Measurements from ENCODE around the gene ERC1.
"Not testable (repeated sequence)": the region's sequence is repeated elsewhere in the genome, so short reads cannot be mapped to it uniquely, and the experiment has no call there.

The ERC1 gene

DNA sequence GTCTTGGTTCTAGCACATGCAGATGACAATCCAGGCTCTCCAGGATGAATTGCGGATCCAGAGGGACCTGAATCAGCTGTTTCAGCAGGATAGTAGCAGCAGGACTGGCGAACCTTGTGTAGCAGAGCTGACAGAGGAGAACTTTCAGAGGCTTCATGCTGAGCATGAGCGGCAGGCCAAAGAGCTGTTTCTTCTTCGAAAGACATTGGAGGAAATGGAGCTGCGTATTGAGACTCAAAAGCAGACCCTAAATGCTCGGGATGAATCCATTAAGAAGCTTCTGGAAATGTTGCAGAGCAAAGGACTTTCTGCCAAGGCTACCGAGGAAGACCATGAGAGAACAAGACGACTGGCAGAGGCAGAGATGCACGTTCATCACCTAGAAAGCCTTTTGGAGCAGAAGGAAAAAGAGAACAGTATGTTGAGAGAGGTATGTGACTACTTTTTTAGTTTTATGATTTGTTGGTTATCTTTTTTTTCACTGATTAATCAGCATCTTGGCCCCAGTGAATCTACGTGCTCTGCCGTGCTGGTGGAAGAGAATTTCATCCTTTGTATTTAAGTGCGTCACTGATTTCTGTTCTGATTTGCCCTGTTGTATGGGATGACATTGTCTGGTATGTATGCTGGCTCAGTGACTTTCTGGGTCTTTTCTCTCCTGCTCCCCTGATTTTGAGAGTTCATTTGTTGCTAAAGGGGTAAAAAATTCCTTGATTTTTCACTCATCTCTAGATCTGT, 92.3 kb downstream of the ERC1 start:
- no peak for DNase-seq

DNA sequence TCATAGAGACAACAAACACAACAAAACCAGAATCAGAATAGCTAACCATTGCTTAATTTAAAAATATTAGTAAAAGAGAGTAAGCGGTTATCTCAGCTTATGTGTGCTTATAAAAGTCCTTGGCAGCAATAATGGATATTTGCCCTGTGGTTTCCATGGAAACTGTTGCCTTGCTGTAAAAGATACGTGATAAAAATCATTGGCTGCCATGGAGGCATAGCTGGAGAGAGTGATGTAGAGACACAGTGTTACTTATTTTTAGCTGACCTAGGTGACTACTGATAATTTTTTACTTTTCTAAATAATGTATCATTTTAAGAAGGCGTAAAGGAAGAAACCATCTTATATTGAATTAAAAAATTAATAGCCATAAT, 92.9 kb downstream of the ERC1 start:
- peak in 1 of 2 experiments; percentile 62 for DNase-seq

DNA sequence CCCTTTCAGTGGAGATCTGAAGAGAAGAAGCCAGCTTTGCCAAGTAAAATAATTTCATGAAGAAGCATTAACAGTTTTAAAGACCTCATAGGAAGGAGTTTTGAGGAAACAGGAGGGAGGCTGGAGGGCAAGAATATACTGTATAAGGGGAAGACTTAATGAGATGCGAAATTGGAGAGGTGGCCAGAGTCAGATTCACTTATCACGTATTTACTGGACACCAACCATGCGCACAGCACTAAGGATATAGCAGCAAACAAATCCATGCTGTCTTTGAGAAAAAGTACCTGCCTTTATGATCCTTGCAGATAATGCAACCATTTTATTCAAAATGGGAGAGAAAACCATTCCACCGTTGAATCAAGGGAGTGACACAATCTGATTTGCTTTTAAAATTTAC, 100.3 kb downstream of the ERC1 start:
- peak in 1 of 2 experiments; percentile 18 for DNase-seq

DNA sequence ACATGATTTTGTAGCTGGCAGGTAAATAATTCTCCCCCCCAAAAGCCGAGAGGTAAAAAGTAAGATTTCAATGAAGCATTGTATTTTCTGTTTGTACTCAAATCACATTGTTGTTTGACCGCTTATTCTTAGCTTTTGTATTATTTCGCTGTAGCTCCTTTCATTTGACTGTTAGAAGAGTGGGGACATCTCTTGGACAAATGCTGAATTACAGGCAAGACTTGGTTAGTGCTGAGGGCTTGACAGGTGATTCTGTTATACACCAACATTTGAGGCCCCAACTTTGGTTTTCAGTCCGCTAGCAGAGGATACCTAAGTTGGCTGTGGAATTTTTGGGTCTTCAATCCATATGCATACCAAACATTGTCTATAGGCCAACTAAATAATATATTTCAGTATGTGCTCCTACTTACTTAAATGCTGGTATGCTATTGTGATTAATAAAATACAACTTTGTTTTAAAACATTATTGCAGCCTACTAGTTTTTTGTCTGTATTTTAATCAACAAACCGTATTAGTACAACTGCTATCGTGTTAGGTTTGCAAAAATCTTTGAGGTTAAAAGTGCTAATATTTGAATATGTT, 102.2 kb downstream of the ERC1 start:
- peak; percentile 46 to 72 for DNase-seq

DNA sequence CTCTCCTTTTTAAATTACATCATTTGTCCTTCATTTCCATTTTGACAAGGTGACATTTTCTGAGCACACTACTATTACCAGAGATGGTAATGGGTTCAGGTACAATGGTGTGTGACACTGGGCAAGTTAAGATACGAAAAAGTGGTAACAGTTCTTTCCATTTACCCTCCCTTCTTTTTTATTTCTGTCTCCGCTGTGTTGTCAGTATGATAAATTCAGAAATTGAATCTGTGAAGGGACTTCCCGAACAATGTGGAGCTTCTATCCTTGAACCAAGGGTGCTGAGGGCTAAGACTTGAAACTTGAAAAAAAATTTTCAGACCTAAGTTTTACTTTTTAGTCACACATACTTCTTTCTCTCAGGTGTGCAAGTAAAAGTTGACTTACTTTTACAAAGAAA, 103.7 kb downstream of the ERC1 start:
- no peak for DNase-seq

DNA sequence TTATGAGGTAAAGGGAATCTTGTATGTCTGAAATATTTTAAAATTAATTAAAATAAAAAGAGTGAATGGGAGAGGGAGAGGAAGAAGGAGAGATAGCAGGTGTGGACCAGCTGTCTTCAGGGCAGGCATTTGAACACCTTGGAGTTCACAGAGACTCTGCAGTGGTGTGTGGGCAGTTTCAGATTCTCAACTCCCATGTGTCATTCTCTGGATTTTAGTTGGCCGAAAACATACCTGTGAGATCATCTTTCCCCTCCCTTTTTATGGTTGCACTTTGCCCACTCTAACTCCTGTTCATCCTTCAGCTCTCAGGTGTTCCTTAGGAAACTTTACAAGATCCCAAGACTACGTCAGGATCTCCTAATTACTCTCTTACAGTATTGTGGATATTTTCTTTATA, 108.1 kb downstream of the ERC1 start:
- DNase-seq = no peak

DNA sequence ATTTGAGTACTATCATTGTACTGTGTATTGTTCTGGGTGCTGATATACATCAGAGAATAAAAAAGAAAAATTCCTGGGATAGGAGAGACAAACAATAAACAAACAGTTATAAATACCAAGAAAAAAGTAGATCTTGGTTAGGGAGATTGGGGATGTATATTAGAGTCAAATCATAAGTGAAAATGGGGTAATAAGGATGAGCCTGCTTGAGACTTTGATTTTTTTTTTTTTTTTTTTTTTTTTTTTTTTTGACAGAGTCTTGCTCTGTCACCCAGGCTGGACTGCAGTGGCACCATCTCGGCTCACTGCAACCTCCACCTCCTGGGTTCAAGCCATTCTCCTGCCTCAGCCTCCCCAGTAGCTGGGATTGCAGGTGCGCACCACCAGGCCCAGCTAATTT, 108.6 kb downstream of the ERC1 start:
- DNase-seq = not testable (repeated sequence)

DNA sequence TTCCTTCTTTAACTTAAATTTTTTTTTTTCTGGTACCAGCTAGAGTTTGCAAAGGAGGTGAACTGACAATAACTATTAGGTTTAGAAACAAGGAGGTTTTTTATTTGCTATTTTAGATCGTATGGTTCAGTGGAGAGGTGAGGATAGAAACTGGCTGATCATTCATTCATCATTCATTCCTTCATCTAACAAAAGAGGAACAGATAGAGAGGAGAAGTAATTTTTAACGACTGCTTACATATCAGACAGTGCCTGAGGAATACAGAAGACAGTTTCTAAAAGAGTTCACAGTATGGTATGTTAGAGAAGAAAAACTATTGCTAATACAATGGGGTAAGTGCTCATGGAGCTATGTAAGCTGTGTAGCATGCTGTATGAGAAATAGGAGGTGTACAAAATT, 111.1 kb downstream of the ERC1 start:
- no peak for DNase-seq

DNA sequence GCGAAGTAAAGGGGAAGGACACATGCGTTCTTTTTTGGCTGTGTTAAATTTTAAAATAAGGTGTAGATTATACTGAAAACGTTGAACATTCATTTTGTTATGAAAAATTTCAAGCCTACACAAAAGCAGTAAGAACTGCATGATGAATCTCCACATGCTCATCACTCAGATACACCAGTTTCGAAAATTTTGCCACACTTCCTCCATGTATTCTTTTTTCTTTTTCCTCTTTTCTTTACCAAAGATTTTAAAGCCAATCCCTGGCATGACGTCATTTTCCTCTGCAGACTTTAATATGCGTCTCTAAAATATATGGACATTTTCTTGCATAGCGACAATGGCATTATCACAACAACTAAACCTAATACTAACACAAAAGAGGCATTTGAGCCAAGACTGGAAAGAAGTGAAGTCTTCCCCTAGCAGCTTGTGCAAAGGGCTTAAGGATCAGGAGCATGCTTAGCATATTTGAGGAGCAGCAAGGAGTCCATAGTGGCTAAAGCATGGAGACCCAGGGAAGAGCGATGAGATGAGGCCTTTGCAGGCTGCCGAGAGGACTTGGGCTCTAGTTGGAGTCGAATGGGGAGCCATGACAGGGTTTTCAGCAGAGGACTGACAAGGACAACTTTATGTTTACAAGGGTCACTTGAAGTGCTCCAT, 111.9 kb downstream of the ERC1 start:
- no peak for DNase-seq

DNA sequence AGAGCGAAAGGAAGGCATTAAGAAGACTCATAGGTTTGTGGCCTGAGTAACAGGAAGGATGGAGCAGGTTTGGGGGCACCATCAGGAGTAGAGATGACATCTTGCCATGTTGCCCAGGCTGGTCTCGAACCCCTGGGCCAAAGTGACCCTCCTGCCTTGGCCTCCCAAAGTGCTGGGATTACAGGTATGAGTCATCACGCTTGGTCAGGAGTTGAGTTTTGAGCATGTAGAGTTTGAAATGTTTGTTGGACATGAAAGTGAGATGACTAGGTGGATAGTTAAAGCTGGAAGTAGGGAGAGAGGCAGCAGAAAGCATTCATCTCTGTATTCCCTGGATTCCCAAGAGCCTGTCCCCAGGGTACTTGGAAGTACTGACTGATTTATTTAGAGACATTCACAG, 112.6 kb downstream of the ERC1 start:
- DNase-seq = no peak

DNA sequence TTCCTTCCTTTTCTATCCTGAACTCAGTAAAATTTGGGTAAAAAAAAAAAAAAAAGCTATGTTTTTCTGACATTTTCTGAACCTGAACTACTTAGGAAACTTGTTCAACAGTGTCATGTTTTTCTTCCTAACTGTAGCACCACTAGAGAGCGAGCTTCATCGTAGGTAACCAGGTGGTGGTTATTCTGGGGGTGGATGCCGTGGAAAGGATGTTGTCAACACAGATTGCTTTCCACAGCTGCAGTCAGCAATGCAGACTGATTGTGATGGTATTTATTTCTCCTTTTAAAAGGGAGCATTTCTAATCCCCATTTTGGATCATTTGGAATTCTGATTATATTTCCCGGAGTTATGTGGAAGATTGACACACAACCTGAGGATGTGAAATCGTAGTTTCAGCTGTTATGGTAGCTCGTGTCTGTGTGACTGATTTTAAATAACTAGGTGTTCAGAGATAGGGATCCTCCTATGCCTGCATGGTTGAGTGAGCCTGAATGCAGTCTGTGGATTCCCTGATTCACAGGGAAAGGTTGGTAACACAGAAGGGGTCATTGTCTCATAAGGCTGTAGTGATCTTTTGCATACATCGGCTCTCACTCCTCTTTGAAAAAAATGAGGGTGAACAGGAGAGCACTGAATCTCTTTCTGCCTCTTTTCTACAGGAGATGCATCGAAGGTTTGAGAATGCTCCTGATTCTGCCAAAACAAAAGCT, 113.2 kb downstream of the ERC1 start:
- no peak for DNase-seq

DNA sequence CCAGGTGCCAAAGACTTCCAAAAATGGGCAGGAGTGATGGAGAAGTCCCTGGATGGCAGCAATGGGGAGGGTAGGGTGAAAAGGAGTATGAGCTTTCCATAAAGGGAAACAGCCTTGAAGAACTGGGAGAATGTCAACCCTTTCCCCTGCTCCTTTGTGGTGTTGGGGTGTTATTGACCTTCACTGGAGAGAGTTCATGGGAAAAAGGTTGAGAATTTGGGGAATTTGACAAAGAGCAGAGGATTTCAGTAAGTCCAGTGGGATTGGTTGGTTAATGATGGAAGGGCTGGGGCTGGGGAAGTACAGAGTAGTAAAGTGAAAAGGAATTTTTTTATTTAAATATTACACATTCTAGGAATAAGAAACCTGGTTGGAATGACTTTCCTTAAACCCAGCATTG, 116.6 kb downstream of the ERC1 start:
- DNase-seq = no peak

DNA sequence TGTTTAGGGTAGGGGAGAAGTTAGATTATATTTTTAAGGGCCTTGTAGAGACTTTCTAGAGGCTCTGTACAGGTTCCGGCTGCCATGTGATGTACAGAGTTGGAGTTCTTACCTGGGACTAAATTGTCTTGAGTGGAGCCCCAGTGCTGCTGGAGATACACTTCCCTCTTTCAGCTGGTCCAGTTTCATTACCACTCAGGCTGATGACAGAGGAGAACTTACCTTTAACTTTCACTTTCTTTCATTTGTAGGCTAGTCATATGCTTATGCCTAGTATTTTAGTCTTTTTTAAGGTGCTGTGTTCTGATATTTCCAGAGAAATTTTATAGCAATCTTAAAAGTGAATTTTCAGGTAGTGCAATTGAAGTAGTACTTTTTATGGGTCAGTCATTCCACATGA, 117.3 kb downstream of the ERC1 start:
- DNase-seq = no peak

DNA sequence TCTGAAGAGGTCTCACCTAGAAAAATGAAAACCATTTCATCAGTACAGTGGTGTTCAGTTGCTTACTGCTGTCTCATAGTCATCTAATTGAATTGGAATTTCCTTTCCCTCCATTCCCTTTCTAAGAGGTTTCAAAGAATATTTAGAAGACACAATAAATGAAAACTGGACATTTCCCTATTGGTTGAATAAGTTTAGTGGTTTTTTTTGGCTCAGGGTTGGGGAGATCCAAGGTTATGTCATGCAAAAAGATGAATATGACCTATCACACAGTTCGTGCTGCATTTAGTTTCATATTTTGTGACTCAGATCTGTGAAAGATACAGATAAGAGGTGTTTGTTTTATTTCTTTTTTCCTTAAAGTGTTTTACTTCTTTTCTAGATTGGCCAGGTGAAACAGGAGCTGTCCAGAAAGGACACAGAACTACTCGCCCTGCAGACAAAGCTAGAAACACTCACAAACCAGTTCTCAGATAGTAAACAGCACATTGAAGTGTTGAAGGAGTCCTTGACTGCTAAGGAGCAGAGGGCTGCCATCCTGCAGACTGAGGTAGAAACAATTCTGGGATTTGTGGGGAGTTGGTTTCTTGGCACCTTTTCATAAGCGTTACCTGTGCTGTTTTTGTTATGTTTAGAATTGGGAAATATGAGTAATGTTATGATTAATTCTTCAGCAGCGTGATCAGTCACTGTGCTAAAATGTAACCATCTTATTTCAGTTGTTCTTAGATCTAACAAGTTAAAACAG, 124.6 kb downstream of the ERC1 start:
- peak; percentile 30 to 67 for DNase-seq

DNA sequence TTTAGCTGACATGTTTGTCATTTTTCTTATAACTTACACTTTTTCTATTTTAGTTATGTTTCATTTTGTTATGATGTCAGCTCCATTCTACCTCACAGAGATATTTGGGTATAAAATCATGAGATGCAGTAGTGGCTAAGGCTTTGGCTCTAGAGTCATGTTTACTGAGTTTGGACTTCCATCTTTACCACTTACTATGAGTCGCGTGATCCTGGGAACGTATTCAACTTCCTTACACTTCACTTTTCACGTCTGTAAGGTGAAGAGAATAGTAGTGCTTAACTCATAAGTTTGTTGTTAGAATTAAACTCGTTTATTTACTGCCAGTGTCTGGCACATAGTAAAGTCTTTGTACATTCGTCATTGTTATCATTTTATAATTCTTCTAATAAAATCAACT, 126.3 kb downstream of the ERC1 start:
- no peak for DNase-seq

DNA sequence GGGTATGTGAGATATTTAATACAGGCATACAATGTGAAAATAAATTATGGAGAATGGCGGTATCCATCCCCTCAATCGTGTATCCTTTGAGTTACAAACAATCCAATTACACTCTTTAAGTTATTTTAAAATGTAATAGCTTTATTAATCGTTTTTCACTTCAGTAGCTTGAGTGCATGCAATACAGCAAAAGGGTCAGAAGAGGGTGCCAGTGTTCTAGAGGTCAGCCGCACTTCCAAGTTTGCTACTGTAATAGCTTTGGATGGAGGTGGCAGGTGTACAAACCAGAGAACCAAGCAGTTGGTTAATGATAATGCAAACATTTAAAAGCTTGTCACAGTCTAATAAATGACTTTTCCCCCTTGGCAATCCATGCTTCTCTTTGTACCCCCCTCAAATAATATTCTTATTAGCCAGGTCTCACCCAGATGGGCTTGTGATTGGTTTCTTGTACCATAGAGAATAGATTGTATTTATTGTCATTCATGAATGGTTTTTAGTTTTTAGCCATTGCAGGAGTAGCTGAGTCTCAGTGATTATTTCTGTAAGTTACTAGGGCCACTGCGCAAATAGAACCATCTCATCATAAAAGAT, 127.0 kb downstream of the ERC1 start:
- DNase-seq = peak in 1 of 2 experiments; percentile 78

DNA sequence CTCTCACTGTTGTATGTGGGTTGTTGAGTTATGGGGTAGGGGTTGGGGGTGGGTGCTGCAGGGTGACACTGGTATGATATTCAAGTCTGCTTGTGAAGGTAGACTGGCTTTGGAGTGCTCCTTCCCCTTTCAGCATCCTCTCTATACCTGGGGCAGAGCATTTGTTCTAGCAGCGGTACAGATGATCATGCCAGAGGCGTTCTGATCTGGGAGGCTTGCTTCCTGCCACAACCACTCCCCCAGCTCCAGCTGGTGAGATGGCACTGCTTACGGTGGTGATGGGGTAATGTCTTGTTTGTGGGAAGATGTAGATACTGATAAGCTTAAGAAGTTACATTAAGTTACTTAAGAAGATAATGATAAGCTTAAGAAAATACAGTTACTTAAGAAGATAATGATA, 131.8 kb downstream of the ERC1 start:
- DNase-seq = no peak

DNA sequence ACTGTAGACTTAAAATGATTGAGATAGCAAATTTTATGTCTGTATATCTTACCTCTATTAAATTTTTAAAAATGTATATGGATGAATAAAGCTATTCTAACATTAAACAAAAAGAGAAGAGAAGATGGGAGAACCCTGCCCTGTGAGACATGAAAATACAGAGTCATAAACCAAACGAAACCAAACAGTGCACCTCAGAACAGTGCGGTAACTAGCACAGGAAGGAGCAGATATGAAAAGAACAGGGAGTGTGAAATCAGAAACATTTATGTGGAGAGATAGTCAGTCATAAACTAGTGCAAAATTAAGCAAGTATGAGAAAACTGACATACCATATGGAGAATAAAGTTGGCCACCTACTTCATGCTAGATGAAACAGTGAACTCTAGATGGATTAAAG, 135.1 kb downstream of the ERC1 start:
- DNase-seq = no peak

DNA sequence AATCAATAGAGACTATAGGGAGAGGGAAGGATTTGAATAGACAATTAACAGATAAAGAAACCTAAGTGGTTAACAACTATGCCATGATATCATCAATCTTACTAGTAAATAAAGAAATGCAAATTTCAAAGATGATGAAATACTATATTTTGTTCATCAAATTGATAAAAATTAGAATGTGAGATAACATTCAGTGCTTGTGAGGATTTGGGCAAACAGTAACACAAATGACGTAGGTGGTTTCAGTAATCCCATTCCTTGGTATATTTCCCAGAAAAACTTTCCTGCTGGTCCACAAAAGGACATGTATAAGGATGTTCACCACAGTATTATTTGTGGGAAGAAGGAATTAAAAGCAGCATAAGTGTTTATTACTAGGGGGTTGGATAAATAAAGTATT, 136.0 kb downstream of the ERC1 start:
- no peak for DNase-seq

DNA sequence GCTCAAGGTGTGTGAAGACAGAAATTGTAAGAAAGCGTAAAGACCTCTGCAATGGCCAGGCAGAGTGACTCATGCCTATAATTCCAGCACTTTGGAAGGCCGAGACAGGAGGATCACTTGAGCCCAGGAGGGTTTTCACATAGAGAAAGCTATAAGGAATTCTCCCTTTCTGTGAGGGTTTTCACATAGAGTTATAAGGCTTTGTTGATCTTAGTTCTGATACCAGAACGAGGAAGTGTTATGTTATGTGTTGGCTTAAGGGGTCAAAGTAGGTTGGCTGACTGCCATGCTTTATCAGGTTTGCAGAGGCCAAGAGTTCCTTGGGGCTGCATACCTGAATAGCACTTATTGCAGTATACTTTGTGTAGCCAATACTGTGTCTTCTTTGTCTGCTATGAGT, 139.1 kb downstream of the ERC1 start:
- no peak for DNase-seq

DNA sequence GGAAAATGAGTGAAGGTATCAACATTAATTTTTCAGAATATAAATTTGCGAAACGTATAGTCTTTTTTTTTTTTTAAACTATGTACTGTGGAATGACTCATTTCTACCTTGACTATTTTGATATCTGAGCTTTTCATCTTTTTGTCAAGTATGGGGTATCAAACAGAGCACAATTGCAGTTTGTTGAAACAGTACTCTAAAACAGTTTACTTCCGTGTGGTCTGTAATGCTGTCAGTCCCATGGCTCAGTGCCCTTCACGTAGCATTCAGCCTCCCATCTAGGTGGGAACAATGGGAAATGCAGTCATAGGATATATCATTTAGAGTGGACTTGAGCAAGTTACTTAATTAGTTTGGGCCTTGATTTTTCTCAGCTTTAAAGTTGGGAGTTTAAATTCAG, 139.5 kb downstream of the ERC1 start:
- no peak for DNase-seq

DNA sequence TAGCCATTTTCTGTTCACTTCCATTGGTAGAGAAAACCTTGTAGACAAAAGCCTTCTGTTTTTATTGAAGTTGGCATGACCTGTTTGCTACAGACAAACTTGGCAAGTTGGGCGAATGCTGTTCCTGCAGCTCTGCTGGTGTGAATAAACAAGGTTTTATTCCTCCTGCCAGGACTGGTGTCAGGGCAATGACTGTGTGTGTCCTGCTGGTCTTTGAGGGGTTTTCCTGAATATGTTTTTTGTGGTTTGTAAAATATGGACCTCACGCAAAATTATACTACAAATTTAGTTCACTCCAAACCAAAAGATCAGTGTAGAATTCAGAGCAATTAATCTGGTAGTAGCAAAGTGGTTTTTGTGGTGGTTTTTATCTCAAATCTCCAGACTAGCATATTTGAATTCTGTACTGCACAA, 140.8 kb downstream of the ERC1 start:
- DNase-seq = no peak

DNA sequence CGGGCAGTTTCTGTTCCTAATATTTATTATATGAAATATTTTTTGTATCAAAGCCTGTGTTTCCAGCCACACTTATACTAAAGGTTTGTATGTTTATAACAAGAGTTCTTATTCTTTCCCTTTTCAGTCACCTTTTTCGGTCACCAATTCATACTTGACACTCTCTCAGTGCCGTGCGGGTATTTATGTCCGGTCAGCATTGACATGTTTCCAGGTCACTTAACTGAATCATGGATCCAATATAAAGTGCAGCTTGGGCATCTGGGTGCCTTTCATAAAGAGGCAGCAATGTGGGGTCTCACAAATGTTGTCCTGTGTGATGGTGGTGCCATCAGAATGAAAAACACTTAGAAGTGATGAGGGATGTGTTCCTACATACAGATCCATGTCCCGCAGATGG, 141.3 kb downstream of the ERC1 start:
- no peak for DNase-seq
